Measurements from ENCODE around the gene NCAPG2. TPM values are rescaled to one million over a fixed set of nuclear protein-coding genes. Genes with fewer than 3 reads are reported as not detected.

Gene NCAPG2
- total and polyA plus RNA-seq, 2 of the 13 experiments (the other 11 are each of a cell fraction or from before 2014, with no cell fraction given): 15.1 to 30.7 TPM

DNA sequence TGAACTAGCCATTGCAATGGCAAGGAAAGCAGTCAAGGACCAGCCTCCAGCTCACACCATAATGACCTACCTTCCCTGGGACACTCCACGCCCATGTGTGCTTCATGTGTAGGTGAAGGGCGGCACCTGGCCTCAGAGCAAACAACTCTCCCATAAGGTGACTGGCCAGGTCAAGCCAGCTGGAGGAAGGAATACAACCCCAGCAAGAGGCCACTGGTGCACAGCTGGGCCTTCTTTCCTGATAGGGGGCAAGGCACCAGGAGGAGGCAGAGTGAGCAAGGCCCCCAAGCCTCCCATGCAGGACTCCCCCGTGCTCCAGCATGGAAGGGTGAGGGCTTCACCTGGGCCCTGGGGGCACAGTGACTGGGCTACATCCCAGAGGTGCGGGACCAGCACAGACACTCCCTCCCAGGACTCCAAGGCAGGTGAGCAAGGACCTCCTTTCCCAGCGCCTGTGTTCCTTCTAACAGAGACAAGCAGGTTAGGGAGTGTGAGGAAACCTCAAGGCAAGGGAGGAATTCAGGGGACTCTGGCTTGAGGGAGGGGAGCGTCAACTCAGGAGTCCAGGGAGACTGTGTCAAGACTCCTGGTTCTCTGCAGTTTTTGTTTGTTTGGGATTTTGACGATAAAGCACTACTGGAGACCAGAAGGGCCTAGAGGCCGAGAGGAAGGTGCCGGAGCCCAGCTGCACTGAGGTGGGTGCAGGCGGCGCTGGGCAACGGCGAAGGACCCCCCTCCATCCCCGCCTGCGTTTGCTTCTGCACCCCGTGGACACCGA, 118.7 kb downstream of the NCAPG2 start (continued):
- TF ChIP-seq, protein P1, sequence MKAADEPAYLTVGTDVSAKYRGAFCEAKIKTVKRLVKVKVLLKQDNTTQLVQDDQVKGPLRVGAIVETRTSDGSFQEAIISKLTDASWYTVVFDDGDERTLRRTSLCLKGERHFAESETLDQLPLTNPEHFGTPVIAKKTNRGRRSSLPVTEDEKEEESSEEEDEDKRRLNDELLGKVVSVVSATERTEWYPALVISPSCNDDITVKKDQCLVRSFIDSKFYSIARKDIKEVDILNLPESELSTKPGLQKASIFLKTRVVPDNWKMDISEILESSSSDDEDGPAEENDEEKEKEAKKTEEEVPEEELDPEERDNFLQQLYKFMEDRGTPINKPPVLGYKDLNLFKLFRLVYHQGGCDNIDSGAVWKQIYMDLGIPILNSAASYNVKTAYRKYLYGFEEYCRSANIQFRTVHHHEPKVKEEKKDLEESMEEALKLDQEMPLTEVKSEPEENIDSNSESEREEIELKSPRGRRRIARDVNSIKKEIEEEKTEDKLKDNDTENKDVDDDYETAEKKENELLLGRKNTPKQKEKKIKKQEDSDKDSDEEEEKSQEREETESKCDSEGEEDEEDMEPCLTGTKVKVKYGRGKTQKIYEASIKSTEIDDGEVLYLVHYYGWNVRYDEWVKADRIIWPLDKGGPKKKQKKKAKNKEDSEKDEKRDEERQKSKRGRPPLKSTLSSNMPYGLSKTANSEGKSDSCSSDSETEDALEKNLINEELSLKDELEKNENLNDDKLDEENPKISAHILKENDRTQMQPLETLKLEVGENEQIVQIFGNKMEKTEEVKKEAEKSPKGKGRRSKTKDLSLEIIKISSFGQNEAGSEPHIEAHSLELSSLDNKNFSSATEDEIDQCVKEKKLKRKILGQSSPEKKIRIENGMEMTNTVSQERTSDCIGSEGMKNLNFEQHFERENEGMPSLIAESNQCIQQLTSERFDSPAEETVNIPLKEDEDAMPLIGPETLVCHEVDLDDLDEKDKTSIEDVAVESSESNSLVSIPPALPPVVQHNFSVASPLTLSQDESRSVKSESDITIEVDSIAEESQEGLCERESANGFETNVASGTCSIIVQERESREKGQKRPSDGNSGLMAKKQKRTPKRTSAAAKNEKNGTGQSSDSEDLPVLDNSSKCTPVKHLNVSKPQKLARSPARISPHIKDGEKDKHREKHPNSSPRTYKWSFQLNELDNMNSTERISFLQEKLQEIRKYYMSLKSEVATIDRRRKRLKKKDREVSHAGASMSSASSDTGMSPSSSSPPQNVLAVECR (CRISPR knock-in tag; IDR thresholded peaks at IDR 0.05; ENCODE audit: borderline replicate concordance): peak; percentile 81
- TF ChIP-seq, protein P2, sequence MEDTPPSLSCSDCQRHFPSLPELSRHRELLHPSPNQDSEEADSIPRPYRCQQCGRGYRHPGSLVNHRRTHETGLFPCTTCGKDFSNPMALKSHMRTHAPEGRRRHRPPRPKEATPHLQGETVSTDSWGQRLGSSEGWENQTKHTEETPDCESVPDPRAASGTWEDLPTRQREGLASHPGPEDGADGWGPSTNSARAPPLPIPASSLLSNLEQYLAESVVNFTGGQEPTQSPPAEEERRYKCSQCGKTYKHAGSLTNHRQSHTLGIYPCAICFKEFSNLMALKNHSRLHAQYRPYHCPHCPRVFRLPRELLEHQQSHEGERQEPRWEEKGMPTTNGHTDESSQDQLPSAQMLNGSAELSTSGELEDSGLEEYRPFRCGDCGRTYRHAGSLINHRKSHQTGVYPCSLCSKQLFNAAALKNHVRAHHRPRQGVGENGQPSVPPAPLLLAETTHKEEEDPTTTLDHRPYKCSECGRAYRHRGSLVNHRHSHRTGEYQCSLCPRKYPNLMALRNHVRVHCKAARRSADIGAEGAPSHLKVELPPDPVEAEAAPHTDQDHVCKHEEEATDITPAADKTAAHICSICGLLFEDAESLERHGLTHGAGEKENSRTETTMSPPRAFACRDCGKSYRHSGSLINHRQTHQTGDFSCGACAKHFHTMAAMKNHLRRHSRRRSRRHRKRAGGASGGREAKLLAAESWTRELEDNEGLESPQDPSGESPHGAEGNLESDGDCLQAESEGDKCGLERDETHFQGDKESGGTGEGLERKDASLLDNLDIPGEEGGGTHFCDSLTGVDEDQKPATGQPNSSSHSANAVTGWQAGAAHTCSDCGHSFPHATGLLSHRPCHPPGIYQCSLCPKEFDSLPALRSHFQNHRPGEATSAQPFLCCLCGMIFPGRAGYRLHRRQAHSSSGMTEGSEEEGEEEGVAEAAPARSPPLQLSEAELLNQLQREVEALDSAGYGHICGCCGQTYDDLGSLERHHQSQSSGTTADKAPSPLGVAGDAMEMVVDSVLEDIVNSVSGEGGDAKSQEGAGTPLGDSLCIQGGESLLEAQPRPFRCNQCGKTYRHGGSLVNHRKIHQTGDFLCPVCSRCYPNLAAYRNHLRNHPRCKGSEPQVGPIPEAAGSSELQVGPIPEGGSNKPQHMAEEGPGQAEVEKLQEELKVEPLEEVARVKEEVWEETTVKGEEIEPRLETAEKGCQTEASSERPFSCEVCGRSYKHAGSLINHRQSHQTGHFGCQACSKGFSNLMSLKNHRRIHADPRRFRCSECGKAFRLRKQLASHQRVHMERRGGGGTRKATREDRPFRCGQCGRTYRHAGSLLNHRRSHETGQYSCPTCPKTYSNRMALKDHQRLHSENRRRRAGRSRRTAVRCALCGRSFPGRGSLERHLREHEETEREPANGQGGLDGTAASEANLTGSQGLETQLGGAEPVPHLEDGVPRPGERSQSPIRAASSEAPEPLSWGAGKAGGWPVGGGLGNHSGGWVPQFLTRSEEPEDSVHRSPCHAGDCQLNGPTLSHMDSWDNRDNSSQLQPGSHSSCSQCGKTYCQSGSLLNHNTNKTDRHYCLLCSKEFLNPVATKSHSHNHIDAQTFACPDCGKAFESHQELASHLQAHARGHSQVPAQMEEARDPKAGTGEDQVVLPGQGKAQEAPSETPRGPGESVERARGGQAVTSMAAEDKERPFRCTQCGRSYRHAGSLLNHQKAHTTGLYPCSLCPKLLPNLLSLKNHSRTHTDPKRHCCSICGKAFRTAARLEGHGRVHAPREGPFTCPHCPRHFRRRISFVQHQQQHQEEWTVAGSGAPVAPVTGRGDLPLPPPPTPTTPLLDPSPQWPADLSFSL (CRISPR knock-in tag; IDR thresholded peaks at IDR 0.05): no peak
- TF ChIP-seq SAP130 (CRISPR knock-in tag; IDR thresholded peaks at IDR 0.05; ENCODE audit: low read depth): peak; percentile 78
- 0 out of 2 replicates have a peak, but pooled peaks have one; percentile 63 for TF ChIP-seq ZBTB38 (CRISPR knock-in tag; IDR thresholded peaks at IDR 0.05)
- TF ChIP-seq MEIS2 (CRISPR knock-in tag; IDR thresholded peaks at IDR 0.05): 0 out of 2 replicates have a peak, but pooled peaks have one; percentile 41
- TF ChIP-seq, protein P3, sequence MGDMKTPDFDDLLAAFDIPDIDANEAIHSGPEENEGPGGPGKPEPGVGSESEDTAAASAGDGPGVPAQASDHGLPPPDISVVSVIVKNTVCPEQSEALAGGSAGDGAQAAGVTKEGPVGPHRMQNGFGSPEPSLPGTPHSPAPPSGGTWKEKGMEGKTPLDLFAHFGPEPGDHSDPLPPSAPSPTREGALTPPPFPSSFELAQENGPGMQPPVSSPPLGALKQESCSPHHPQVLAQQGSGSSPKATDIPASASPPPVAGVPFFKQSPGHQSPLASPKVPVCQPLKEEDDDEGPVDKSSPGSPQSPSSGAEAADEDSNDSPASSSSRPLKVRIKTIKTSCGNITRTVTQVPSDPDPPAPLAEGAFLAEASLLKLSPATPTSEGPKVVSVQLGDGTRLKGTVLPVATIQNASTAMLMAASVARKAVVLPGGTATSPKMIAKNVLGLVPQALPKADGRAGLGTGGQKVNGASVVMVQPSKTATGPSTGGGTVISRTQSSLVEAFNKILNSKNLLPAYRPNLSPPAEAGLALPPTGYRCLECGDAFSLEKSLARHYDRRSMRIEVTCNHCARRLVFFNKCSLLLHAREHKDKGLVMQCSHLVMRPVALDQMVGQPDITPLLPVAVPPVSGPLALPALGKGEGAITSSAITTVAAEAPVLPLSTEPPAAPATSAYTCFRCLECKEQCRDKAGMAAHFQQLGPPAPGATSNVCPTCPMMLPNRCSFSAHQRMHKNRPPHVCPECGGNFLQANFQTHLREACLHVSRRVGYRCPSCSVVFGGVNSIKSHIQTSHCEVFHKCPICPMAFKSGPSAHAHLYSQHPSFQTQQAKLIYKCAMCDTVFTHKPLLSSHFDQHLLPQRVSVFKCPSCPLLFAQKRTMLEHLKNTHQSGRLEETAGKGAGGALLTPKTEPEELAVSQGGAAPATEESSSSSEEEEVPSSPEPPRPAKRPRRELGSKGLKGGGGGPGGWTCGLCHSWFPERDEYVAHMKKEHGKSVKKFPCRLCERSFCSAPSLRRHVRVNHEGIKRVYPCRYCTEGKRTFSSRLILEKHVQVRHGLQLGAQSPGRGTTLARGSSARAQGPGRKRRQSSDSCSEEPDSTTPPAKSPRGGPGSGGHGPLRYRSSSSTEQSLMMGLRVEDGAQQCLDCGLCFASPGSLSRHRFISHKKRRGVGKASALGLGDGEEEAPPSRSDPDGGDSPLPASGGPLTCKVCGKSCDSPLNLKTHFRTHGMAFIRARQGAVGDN (CRISPR knock-in tag; IDR thresholded peaks at IDR 0.05): peak; percentile 86
- no peak for TF ChIP-seq SOX13 (IDR thresholded peaks at IDR 0.05)
- 0 out of 4 replicates have a peak, but pooled peaks of 1 of the 2 experiments have one; percentile 12 for TF ChIP-seq SOX13 (CRISPR knock-in tag; conservative IDR thresholded peaks at IDR 0.05 in 1 of 2, IDR thresholded peaks at IDR 0.05 in 1 of 2)
- TF ChIP-seq STAG1 (CRISPR knock-in tag; IDR thresholded peaks at IDR 0.05): peak; percentile 33
- TF ChIP-seq ZNF644 (CRISPR knock-in tag; IDR thresholded peaks at IDR 0.05; ENCODE audit: low read depth): peak; percentile 75; the same call in 1 of the 2 replicates
- no peak for TF ChIP-seq ZNF567 (CRISPR knock-in tag; IDR thresholded peaks at IDR 0.05; ENCODE audit: borderline replicate concordance)
- TF ChIP-seq MED1 (CRISPR knock-in tag; IDR thresholded peaks at IDR 0.05): peak; percentile 43; the same call in 1 of the 2 replicates
- TF ChIP-seq ZNF792 (CRISPR knock-in tag; IDR thresholded peaks at IDR 0.05): no peak
- peak; percentile 41 for TF ChIP-seq TEAD3 (CRISPR knock-in tag; optimal IDR thresholded peaks at IDR 0.05; ENCODE audit: borderline replicate concordance)

All from HepG2 (cell line).